Activated T-cell treated with anti-CD3 and anti-CD28 coated beads, Interleukin-2, amount 50 U/mL, for 1 hour (primary cell): ENCODE measurements around the gene NF1.

Experiments used
- DNase-seq: peaks from one replicate; pipeline ENCODE4 v3.0.0-alpha.2; 2020

Gene NF1

GRCh38 chr17:31391496-31391949 is 296.7 kb downstream of the NF1 start, which contains the start of gene RAB11FIP4:
Gene RAB11FIP4, plus strand, starts transcription at chr17:31391675. Its CDS starts 178 bp downstream, at chr17:31391853.
- peak; percentile 33 for DNase-seq

DNA sequence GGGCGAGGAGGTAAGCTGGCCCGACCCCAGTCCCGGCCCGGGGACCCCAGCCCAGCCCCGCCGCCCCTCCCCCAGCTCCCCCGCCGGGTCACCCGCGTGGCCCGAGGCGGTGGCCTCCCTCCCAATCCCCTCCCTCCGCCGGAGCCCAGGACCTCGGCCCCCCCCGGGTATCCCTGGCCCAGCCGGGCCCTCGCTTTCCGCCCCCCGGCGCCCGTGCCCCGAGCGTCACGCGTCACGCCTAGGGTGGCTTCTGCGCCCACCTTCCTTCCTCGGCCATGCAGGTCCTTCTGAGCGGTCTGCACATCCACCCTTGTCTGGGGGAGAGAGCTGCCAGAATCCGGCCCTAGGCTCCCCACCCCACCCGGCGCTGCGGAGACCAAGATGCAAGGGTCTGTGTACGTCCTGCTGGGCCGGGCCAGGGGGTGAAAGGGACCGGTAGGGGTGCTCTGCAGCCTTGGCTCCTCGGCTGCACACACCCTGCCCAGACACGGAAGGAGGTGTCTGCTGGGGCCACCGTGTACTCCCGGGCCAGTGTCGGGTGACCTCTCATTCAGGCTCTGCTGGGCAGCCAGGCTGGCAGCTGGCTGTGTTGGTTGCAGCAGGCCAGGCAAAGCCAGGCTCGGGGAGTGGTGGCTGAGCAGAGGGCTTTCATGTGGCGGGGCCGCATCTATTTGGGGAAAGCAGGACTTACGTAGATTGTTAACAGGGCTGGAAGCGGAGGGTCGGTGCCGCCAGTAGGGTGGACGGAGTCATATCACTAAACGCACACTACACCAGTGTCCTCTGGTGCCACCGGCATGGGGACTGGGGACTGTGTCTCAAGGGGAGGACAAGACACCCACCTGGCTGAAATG is 297.5 kb downstream of the NF1 start:
- DNase-seq: no peak

GRCh38 chr17:31392856-31393748 is 298.3 kb downstream of the NF1 start:
- no peak for DNase-seq

- no peak for DNase-seq
These were observed 299.0 kb downstream of the NF1 start for GRCh38 chr17:31393749-31394146.

DNA sequence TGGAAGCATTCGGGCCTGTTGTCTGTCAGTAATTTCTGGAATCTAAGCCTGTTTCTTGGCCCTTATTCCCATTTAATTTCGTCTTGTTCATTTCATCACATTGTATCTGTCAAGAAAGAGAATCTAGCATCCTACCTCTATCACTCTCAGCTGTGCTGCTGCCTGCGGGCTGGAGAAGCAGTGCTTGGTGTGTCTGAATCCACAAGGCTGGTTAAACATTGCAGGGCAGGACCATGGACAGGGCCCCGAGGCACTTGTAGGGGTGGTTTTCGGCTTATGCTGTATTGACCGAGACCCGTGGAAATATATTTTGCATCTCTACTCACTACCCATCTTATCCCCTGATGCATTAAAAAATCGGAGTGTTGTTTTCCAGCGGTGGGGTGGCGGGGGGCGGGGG is 299.8 kb downstream of the NF1 start:
- DNase-seq: peak; percentile 44

GRCh38 chr17:31397256-31397939 is 302.6 kb downstream of the NF1 start:
- DNase-seq: no peak

- DNase-seq: no peak
These were observed 303.9 kb downstream of the NF1 start for GRCh38 chr17:31398381-31399311.

DNA sequence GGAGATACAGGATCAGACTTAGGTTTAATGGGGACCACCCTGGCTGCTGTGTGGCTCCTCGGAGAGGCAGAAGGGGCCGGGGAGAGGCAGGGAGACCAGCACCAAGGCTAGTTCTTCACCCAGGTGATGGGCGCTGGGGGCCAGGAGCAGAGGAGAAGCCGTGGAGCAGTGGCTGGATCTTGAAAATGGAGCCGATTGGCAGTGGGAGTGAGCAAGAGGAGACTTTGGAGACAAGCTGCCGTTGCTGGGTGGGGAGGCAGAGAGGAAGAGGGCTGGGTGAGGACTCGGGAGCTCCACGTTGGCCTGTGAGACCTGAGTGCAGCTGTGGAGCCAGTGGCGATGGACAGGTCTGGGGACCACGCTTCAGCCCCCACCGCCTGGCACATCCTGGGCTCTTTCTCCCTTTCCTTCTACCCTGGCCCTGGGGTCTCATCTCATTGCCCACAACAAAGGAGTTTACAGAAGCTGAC is 305.7 kb downstream of the NF1 start:
- no peak for DNase-seq

- no peak for DNase-seq
These were observed 306.9 kb downstream of the NF1 start for GRCh38 chr17:31401456-31402254.

- no peak for DNase-seq
These were observed 309.5 kb downstream of the NF1 start for GRCh38 chr17:31404028-31404949.

- DNase-seq: no peak
These were observed 311.2 kb downstream of the NF1 start for GRCh38 chr17:31405890-31406371.

- no peak for DNase-seq
These were observed 313.8 kb downstream of the NF1 start for GRCh38 chr17:31408586-31408985.

- DNase-seq: no peak
These were observed 317.0 kb downstream of the NF1 start for GRCh38 chr17:31411707-31412285.

- no peak for DNase-seq
These were observed 317.7 kb downstream of the NF1 start for GRCh38 chr17:31412511-31412910.

DNA sequence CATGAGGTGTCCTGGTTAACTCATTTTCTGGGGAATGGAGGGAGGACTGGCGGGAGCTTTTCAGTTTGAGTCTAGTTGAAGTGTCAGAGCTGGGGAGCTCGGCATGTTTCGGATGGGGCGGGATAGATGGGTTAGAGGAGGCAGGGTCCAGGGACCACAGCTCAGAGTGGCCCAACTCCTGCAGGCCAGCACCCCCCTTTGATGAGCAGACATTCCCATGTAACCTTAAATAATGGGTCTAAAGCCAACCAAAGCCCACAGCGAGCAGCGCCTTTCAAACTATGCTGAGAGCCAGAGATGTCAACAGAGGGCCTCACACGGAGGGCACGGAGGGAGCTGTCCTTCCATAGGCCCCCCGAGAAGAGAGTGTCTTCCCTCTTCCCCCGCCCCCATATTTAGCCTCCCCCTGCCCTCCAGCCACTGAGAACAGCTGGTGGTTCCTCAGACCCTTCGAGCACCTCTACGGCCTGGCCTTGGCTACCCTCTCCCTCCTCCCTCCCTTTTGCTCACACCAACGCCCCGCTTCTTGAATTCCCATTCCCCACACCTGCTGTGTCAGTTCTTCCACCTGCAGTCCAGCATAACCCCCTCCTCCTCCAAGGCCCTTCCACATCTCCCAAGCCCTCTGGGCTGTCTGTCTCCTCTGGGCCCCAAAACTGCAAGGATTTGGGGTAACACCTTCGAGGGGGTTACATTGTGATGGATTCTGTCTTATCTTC is 318.5 kb downstream of the NF1 start:
- DNase-seq: no peak

GRCh38 chr17:31413874-31414549 is 319.2 kb downstream of the NF1 start:
- no peak for DNase-seq

GRCh38 chr17:31414550-31414918 is 319.8 kb downstream of the NF1 start:
- DNase-seq: no peak

DNA sequence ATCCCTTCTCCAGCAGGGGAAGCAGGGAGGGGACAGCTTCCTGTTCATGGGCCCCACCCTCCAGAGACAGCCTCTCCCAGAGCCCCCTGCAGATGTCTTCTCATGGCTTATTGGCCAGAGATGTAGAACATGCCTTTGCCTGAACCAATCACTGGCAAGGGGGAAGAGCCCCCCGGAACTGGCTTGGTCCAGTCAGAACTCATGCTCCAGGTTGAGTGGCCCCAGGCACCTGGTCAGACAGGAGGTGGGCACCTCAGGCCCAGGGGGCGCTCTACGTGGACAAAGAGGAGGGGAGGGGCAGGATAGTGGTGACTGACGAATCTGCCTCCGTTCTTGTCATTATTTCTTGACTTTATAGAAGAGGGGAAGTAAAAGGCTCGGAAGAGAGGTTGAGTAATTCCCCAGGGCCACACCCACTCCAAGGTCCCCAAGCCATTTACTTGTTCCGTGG is 320.3 kb downstream of the NF1 start:
- no peak for DNase-seq
